Measurements from ENCODE around the gene FXYD7. TPM values are rescaled to one million over a fixed set of nuclear protein-coding genes. Genes with fewer than 3 reads are reported as not detected.

FXYD7 gene
- total and polyA plus RNA-seq, 2 of the 13 experiments (the other 11 are each of a cell fraction or from before 2014, with no cell fraction given): 0.55 TPM; not detected in 1

DNA sequence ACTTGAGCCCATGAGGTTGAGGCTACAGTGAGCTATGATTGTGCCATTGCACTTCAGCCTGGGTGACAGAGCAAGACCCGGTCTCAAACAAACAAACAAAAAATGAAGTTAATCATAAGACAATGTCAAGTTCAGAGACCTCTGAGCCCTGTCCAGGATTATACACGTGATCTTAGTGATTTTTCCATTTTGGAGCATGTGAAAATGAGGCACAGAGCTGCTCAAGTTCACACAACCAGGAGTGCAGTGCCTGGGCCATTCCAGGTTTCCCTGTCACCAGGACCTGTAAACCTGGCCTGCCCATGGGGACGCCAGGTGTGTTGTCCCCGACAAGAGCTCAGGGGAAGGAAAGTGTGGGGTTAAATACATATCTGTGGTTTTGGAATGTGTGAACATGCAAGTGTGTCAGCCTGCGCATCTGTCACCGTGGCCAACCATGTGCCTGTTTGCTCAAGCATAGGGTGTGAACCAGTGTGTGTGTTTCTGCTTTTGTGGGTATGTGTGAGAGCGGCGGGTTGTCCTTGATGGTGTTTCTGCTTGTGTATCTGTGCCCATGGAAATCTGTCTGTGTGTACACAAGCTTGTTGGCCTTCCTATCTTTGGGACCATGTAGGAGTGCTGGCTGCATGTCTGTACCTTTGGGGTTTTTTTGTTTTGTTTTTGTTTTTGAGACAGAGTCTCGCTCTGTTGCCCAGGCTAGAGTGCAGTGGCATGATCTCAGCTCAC is 5.9 kb upstream of the FXYD7 start (continued):
- TF ChIP-seq, protein P1, sequence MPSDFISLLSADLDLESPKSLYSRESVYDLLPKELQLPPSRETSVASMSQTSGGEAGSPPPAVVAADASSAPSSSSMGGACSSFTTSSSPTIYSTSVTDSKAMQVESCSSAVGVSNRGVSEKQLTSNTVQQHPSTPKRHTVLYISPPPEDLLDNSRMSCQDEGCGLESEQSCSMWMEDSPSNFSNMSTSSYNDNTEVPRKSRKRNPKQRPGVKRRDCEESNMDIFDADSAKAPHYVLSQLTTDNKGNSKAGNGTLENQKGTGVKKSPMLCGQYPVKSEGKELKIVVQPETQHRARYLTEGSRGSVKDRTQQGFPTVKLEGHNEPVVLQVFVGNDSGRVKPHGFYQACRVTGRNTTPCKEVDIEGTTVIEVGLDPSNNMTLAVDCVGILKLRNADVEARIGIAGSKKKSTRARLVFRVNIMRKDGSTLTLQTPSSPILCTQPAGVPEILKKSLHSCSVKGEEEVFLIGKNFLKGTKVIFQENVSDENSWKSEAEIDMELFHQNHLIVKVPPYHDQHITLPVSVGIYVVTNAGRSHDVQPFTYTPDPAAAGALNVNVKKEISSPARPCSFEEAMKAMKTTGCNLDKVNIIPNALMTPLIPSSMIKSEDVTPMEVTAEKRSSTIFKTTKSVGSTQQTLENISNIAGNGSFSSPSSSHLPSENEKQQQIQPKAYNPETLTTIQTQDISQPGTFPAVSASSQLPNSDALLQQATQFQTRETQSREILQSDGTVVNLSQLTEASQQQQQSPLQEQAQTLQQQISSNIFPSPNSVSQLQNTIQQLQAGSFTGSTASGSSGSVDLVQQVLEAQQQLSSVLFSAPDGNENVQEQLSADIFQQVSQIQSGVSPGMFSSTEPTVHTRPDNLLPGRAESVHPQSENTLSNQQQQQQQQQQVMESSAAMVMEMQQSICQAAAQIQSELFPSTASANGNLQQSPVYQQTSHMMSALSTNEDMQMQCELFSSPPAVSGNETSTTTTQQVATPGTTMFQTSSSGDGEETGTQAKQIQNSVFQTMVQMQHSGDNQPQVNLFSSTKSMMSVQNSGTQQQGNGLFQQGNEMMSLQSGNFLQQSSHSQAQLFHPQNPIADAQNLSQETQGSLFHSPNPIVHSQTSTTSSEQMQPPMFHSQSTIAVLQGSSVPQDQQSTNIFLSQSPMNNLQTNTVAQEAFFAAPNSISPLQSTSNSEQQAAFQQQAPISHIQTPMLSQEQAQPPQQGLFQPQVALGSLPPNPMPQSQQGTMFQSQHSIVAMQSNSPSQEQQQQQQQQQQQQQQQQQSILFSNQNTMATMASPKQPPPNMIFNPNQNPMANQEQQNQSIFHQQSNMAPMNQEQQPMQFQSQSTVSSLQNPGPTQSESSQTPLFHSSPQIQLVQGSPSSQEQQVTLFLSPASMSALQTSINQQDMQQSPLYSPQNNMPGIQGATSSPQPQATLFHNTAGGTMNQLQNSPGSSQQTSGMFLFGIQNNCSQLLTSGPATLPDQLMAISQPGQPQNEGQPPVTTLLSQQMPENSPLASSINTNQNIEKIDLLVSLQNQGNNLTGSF (CRISPR knock-in tag; IDR thresholded peaks at IDR 0.05): no peak
- TF ChIP-seq ZNF768 (CRISPR knock-in tag; IDR thresholded peaks at IDR 0.05): no peak
- TF ChIP-seq, protein P2, sequence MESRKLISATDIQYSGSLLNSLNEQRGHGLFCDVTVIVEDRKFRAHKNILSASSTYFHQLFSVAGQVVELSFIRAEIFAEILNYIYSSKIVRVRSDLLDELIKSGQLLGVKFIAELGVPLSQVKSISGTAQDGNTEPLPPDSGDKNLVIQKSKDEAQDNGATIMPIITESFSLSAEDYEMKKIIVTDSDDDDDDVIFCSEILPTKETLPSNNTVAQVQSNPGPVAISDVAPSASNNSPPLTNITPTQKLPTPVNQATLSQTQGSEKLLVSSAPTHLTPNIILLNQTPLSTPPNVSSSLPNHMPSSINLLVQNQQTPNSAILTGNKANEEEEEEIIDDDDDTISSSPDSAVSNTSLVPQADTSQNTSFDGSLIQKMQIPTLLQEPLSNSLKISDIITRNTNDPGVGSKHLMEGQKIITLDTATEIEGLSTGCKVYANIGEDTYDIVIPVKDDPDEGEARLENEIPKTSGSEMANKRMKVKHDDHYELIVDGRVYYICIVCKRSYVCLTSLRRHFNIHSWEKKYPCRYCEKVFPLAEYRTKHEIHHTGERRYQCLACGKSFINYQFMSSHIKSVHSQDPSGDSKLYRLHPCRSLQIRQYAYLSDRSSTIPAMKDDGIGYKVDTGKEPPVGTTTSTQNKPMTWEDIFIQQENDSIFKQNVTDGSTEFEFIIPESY (CRISPR knock-in tag; IDR thresholded peaks at IDR 0.05): no peak
- no peak for TF ChIP-seq SCMH1 (CRISPR knock-in tag; IDR thresholded peaks at IDR 0.05; ENCODE audit: borderline replicate concordance)
- TF ChIP-seq, protein P3, sequence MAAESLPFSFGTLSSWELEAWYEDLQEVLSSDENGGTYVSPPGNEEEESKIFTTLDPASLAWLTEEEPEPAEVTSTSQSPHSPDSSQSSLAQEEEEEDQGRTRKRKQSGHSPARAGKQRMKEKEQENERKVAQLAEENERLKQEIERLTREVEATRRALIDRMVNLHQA (CRISPR knock-in tag; IDR thresholded peaks at IDR 0.05): no peak
- TF ChIP-seq TBL1XR1 (IDR thresholded peaks at IDR 0.05; ENCODE audit: borderline replicate concordance, low read length, partially characterized antibody): peak; percentile 87
- TF ChIP-seq, protein P4, sequence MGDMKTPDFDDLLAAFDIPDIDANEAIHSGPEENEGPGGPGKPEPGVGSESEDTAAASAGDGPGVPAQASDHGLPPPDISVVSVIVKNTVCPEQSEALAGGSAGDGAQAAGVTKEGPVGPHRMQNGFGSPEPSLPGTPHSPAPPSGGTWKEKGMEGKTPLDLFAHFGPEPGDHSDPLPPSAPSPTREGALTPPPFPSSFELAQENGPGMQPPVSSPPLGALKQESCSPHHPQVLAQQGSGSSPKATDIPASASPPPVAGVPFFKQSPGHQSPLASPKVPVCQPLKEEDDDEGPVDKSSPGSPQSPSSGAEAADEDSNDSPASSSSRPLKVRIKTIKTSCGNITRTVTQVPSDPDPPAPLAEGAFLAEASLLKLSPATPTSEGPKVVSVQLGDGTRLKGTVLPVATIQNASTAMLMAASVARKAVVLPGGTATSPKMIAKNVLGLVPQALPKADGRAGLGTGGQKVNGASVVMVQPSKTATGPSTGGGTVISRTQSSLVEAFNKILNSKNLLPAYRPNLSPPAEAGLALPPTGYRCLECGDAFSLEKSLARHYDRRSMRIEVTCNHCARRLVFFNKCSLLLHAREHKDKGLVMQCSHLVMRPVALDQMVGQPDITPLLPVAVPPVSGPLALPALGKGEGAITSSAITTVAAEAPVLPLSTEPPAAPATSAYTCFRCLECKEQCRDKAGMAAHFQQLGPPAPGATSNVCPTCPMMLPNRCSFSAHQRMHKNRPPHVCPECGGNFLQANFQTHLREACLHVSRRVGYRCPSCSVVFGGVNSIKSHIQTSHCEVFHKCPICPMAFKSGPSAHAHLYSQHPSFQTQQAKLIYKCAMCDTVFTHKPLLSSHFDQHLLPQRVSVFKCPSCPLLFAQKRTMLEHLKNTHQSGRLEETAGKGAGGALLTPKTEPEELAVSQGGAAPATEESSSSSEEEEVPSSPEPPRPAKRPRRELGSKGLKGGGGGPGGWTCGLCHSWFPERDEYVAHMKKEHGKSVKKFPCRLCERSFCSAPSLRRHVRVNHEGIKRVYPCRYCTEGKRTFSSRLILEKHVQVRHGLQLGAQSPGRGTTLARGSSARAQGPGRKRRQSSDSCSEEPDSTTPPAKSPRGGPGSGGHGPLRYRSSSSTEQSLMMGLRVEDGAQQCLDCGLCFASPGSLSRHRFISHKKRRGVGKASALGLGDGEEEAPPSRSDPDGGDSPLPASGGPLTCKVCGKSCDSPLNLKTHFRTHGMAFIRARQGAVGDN (CRISPR knock-in tag; IDR thresholded peaks at IDR 0.05): peak; percentile 67
- no peak for TF ChIP-seq MAFF (IDR thresholded peaks at IDR 0.05; ENCODE audit: low read depth, low read length)
- TF ChIP-seq ZNF615 (CRISPR knock-in tag; IDR thresholded peaks at IDR 0.05; ENCODE audit: borderline replicate concordance): no peak
- no peak for TF ChIP-seq GATA4 (IDR thresholded peaks at IDR 0.05; ENCODE audit: borderline replicate concordance, low read depth)
- no peak for TF ChIP-seq ZNF740 (CRISPR knock-in tag; IDR thresholded peaks at IDR 0.05)
- no peak for TF ChIP-seq ZNF230 (CRISPR knock-in tag; IDR thresholded peaks at IDR 0.05)
- TF ChIP-seq TCF7L2 (IDR thresholded peaks at IDR 0.05; ENCODE audit: low read depth, low read length): no peak
- TF ChIP-seq ZKSCAN5 (CRISPR knock-in tag; IDR thresholded peaks at IDR 0.05): no peak

Data from HepG2 (cell line).